SH-SY5Y (cell line): ENCODE data around the gene MALRD1.

Experiments
- GATA2 ChIP-seq: IDR thresholded peaks from 2 replicates; pipeline ENCODE4 v1.6.1; 2011; ENCODE audit warnings: mild to moderate bottlenecking, low read depth, low read length
- GATA3 ChIP-seq: IDR thresholded peaks from 2 replicates; pipeline ENCODE4 v1.6.1; 2011; ENCODE audit warnings: low read depth, mild to moderate bottlenecking, low read length, moderate library complexity

DNA sequence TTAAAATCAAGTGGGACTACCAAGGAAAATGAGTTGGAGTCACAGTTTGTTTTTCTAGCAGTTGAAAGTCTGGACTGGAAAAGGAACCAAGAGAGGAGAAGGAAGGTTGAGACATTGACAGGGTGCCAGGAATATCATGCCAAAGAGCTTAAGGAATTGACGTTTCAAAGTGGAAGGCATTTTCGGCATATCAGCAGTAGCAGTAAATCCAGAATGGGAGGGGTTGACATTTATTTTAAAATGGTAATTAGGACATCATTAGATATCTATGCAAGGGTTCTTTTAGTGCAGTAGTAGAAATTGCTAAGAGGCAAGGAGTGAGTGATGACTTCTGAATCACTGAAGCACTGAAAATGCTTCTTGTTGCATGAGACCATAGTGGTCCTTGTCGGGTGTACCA, 431.8 kb downstream of the MALRD1 start:
- TF ChIP-seq GATA3 (no peak), GATA2 (no peak)
